GM21717 (cell line): ENCODE measurements around the gene CDC7.
A peak's percentile ranks its signal among the peaks of the same experiment; 100 is the strongest.
"Not testable (repeated sequence)": the region's sequence is repeated elsewhere in the genome, so short reads cannot be mapped to it uniquely, and the experiment has no call there.

Experiments used
- ATAC-seq: cut with Tn5 transposase; IDR thresholded peaks from one replicate; pipeline ENCODE4 v1.9.1; 2021; ENCODE audit warnings: mild to moderate bottlenecking, moderate library complexity; ENCODE audit not compliant: unreplicated experiment

The CDC7 gene

GRCh38 chr1:91500756-91501522, at the start of gene CDC7:
TSS of gene CDC7 (plus strand) at chr1:91500851. CDS start at chr1:91501717, 866 bp downstream.
- ATAC-seq: peak; percentile 68

DNA sequence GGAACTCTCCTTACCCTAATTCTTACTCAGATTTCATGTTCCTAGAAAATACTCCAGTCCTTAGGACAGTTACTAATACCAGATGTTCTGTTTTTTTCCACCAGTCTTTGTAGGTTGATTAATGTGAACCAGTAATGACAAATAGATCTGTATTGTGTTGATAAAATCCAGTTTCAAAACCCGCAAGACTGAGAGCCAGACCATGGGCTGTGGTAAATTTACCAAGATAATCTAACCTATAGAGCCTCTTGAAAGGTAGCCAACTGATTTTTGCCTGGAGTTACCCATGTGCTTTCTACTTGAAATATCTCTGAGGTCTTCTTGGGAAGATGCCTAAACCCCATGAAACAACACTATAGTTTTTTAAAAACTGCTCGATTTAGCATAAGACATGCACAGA, 46.5 kb upstream of the CDC7 start:
- no peak for ATAC-seq

DNA sequence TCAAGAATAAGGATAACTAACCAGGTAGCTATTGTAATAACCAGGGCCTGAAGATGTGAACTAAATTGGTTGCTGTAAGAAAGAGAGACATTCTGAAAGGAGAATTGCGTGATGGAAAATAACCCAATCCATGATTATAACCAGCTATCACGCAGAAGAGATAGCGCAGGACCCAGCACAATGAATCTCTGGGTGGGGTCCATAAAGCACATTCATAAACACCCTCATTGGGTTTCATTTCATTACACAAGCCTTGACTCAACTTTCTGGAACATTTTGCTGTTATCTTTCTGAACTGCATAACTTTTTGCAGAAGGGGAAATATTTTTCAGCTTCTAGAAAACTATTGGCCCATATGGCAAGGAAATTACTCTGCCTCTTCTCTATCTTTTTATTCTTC, 45.3 kb upstream of the CDC7 start:
- no peak for ATAC-seq

- no peak for ATAC-seq
Observed at GRCh38 chr1:91455896-91456295, 44.8 kb upstream of the CDC7 start.

GRCh38 chr1:91465350-91465749, 35.3 kb upstream of the CDC7 start:
- ATAC-seq: not testable (repeated sequence)

- no peak for ATAC-seq
Observed at GRCh38 chr1:91476533-91477217, 24.0 kb upstream of the CDC7 start.

DNA sequence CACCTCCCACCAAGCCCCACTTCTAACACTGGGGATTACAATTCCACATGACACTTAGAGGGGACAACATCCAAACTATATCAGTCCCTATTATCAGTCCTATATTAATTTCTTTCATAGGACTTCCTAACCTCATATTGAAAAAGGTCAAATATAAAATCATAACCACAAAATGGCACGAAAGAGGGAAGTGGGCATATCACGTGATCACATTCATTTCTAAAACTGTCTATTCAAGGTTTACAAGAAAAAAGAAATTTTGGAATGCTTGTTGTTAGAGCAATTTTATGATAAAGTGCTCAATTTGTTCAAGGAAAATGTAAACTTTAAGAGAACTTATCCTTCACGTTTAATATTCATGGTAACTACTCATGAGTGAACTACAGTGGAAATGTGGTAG, 13.2 kb upstream of the CDC7 start:
- no peak for ATAC-seq

DNA sequence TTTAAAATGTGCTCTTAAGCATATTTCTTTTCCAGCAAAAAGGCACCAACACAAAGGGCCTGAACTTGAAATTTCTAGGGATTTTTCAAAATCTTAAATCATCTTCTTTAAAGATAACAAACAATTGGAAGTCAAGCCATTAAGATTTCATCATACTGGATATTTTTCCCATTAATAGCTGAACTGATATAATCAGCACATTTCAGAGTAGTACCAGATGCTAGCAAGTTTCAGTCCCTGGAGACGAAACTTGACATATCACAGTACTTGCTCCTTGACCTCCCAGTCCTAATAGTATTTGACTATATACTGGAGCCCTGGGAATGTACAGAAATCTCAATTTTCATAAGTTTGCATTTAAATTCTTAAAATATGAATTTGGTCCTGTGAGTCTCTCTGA, 10.2 kb upstream of the CDC7 start:
- no peak for ATAC-seq

- ATAC-seq: no peak
Observed at GRCh38 chr1:91498035-91498434, 2.6 kb upstream of the CDC7 start.

DNA sequence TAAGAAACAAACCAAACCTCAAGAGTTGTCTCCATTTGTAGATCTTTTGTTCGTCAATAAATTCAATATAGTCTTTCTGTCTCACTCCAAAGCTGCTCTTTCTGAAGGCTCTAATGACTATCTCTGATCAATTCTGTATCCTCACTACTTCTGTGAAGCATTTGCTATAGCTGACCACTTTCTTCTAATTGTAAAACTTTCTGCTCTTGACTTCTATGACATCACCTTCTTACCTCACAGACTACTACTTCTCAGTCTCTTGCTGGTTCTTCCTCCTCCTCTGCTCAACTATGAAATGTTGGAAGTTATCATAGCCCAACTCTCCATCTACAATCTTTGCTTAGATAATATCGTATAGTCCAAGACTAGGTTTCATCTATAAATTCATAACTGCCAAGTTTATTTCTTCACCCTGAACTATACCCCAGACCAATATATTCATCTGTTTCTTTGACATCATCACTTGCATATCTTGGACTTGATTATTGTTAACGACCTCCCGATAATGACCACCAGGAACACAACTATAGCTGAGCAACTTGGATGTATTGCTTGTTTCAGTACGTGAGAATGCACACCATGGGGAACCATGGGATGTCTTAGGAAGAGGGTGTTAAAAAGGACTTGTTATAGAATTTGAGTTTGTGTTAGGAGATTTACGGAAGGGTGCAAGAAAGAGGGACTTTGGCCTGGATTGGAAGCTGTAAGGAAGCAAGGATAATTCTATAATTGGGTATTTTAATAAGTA, 2.0 kb upstream of the CDC7 start:
- ATAC-seq: no peak

- no peak for ATAC-seq
Observed at GRCh38 chr1:91499346-91499745, 1.3 kb upstream of the CDC7 start.

- peak; percentile 13 for ATAC-seq
Observed at GRCh38 chr1:91499904-91500755, 521 bp upstream of the CDC7 start.

DNA sequence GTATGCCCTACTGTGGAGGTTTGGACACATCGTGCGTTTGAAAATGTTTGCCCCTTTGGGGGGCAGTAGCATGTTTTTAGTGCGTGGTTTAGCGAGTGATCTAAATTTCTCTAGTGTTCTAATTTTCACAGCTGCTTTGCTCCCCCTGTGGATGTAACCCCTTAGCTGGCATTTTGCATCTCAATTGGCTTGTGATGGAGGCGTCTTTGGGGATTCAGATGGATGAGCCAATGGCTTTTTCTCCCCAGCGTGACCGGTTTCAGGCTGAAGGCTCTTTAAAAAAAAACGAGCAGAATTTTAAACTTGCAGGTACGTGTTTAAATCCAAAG, 836 bp downstream of the CDC7 start:
- ATAC-seq: peak; percentile 15

DNA sequence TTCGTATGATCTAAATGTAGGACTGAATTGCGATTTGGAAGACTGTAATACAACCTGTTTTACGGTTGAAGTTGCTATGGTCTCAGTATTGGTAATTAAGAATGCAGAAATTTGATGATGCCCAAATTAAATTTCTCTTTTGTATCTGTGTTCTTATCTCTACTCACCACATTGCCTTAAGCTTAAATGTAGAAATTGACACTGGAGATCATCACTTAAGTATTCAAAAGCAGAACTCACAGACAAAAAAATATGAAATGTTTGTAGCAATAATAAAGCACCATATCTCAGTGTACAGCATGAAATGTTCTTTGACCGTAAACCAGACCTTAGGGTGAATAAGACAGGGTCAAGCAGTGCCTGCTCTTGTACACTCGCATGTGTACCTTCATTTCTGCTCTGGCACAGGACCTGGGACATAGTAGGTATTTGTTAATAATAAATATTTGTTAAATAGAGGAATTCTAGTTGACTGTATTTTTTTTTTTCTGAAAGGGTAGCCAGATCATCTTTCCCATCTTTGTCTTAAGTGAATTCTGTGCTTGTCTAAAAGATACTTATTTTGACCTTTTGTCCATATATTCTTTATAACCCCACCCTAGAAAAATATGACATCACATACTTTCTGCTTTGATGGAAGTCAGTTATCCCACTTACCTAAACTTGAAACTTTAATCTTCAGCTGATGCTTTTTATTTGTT, 1.5 kb downstream of the CDC7 start:
- no peak for ATAC-seq

DNA sequence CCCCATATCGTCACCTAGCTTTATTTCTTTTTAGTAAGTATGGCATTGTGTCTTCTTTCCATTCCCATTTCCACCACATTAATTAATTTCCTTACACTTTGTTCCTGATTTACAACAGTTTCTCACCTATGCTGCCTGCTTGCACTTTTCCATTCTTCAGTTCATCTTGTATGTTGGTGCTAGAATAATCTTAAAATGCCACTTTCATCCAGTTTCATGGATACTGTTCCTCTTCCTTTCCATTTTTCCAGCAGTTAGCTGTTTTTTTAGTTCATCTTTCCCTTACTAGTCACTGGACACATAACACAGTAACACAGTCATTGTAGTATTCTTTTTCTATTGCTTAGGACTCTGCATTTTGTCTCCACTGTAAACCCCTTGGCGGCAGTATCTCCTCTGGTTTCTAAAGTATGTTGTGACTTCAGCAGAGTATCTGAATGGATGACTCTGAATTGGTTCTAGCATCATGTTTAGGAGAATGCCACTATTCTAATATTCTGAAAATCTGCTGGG, 2.1 kb downstream of the CDC7 start:
- no peak for ATAC-seq

- no peak for ATAC-seq
Observed at GRCh38 chr1:91503332-91503900, 2.8 kb downstream of the CDC7 start.

- ATAC-seq: no peak
Observed at GRCh38 chr1:91503975-91504530, 3.4 kb downstream of the CDC7 start.

DNA sequence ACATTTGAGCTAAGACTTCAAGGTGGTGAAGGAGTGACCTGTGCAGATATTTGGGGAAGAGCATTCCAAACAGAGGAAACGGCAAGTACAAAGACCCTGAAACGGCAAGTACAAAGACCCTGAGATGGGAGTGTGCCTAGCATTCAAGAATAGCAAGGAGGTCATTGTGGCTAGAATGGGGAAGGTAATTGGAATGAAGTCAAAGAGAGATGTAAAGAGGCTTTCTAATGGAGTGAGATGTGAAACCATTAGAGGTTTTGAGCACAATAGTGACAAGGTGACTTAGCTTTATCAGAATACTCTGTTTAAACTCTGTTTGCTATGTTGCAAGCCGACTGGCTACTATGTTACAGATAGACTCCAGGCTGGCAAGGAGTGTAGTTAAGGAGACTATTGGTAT, 4.4 kb downstream of the CDC7 start:
- ATAC-seq: no peak

GRCh38 chr1:91506071-91506470, 5.4 kb downstream of the CDC7 start:
- no peak for ATAC-seq

- no peak for ATAC-seq
Observed at GRCh38 chr1:91507328-91507727, 6.7 kb downstream of the CDC7 start.
